HG03097 (cell line): Measurements from ENCODE around the gene SSBP3.

Source experiments
- ATAC-seq: cut with Tn5 transposase; IDR thresholded peaks from one replicate; pipeline ENCODE4 v1.9.1; 2021; ENCODE audit not compliant: unreplicated experiment, low FRiP score

SSBP3 gene

DNA sequence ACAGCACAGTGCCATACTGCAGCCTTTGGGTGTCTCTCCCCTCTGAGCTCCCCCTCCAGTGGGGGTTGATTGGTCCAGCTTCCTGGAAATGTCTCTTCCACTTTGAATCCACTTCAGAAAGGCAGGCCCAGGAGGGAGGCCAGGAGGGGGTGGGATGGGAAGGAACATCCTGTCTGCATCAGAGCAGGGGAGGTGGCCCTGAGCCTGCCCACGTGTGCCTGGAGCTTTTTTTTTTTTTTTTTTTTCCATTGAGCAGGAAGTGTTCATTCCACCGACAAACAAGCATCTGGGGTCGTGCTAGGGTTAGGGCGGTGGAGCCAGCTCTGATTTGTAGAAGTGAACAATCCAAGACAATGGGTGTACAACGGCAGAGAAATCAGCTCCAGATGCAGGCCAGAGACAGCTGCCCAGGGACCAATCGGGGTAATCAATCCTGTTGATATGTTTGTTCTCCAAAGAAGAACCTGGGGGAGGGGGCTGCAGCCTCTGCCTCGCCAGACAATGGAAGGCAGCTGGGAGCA, 93.3 kb downstream of the SSBP3 start:
- no peak for ATAC-seq

DNA sequence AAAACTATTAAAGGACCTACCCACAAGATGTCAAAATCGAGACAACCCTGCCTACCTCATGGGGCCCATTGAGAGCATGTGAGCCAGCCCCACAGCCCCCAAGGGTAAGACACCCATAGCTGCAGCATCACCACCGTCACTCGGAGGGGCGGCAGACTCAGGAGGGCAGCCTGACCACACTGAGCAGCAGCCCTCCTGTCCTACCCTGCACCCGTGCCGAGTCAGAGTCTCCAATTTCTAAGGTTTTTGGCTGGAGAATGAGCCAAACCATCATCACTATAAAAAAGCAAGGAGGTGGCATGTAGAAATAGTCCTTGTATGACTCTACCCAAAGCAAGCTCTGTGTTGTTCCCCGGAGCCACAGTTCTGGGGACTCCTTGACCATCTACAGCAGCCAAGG, 94.7 kb downstream of the SSBP3 start:
- no peak for ATAC-seq

DNA sequence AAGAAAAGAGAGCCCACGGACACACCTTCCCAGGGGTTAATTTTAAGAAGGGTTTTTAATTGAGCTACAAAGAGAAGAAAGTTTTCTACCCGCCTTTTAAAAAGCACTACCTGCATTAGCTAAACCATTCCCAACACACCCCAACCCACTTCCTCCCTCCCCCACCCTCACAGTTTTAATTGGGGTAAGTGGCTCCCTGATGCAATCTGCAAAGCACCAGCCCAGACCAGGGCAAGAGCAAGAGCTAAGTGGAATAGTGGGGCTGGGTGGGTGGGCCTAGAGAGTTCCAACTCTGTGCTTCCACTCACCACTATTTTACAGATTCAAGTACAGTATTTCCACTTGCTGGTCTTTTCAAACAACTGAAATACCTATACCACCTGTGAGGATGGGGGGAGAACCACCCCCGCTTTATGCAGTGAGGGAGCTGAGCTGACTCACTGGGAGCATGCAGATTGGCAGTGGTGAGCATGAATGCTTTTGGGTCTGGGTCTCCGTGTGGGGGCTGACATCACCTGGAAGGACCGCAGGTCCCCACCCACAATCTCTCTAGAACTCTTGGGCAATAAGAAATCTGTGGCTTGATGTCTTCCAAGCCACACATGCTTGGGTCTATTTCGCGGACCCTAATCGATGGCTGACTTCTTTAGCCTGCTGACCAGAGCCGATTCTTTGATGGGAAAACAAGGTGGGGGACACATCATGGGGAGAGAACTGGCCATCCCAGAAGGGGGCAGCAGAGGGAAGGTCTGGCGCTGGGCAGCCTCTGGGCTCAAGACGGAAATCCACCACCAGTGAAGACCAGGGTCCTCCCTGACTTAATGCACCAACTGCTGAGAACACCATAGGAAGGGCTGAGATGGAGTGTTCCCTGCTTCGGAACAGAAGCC, 95.5 kb downstream of the SSBP3 start:
- no peak for ATAC-seq

DNA sequence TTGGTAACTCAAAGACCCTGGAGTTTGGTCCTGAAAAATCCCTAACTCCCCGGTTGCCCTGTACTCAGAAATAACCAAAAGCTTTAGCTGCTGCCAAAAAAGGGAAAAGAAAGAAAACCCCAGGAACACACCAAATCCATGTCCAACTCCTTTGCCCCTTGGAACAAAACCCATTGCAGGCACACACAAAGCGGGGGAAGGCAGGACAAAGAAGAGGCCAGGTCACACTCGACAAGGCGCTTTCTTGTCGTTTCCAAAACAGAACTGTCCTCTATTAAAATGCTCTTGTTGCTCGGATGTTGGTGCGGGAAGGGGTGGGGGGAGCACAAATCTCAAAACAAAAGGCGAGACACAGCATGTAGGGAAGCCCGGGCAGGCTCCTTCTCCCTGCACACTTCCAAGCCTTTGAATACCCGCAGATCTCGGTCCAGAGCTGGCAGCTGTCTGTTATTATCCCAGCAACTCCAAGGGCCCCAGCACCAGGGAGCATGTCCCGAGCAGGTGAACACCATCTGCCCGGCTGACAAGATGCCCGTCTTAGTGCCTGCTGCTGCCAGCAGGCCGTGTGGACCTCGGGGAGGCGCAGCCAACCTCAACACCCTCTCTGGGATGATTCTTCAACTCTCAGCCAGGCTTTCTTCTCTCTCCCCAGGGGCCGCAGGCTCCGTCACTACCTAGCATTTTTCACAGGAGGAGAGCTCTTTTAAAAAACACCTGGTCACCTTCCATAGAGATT, 96.4 kb downstream of the SSBP3 start:
- ATAC-seq, result no peak

DNA sequence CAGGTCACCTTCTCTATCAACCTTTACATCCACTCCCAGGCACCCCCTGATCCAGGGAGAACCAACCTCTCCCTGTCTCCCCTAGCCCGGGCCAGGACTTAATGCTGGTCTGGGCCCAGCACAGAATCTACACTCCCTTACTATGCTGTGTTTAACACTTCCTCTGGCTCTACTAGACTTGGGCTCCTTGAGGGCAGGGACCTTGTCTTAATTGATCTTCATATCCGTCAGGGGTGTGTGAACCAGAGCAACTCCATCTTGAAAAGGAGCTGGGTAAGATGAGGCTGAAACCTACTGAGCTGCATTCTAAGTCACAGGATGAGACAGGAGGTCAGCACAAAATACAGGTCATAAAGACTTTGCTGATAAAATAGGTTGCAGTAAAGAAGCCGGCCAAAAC, 98.9 kb downstream of the SSBP3 start:
- no peak for ATAC-seq

DNA sequence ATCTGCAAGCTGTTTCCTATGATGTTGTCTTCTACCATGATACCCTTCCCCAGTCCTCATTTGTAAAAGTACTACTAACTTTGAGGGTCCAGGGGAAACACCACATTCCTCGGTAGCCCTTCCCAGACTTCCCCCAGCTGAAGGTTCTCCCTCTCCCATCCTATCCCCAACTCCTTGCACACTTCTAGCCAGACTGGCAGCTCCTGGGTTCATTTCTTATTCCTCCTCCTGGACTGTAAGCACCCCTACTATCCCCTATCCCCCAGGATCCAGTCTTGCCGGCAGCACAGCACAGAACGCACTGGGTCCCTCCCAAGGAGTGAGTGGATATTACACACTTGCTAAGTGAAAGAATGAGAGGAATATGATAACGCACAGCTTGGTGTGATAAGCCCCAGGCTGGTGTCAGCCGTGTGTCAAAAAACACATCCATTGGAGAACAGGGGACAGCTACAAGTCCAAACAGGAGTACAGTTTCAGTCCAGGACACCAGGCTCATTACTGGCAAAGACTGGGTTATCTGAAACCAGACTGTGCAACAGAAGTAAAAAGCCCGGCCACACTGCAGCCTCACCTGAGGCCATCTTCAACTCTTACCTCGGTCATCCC, 100.2 kb downstream of the SSBP3 start:
- no peak for ATAC-seq

DNA sequence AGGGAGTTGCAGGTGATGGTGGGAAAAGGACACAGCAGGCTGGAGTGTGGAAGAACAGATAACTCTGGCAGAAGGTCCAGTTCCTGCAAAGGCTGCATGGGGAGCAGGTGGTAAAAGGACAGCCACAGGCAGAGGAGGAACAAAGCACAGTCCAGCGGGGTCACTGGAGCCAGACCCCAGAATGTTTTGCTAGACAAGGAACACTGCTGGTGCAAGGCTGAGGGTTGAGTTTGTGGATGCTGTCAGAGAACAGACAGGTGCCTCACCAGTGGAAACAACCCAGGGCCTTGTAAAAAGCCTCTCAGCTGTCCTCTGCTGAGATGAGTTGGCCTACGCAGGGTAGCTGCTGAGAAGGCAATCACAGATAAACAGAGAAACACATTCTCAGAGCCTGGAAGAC, 101.7 kb downstream of the SSBP3 start:
- ATAC-seq, result no peak

DNA sequence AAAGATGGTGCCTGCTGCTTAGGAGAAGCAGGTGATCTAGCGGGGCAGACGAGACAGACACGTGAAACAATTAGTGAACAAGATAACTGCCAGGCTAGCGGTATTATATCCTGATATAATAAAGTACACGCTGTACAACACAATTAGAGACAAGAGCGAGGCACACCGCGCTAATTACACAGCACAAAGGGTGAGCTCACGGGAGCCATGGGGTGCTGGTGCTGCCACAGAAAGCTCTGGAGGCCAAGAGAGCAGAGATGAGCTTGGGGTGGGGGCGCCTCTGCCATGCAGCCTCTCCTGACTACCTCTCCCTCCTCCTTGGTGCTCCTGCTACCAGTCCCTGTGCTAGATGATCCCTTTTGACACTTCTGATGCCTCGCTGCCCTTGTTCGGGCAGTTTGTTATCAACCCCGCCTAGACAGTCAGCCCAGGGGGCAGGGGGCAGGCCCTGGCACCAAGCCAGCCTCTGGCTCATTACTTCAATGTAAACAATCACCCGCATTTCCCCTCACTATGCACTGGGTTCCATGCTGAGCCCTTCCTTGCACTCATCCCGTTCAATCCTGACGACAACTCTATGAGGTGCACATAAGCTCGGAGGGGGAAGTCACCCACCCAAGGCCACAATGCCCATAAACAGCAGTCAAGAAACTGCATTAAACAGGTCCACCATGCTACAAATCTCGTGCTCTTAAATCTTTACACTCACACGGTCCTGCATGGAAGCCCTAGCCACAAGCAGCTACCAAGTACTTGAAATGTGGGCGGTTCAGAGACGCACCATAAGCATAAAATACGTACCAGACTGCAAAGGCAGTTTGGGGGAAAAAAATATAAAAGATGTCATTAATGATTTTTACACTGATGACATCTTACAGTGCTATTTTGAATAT, 103.0 kb downstream of the SSBP3 start:
- ATAC-seq, result no peak

DNA sequence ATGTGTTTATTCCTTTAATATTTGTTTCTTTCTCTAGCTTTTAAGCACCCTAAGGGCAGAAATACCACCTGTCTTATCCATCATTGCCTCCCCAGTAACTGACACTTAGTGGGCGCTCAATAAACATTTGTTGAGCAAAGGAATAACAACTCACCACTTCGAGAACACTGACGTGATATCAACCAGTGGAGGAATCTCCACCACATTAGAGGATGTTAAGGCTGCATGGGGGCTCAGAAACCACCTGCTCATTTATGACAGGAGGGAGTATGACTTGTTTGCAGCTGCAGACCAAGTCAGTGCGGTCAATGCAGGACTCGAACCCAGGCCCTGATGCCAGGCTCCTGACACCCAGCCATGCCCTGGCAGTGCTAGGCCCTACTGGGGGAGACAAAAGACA, 103.6 kb downstream of the SSBP3 start:
- ATAC-seq, result no peak

DNA sequence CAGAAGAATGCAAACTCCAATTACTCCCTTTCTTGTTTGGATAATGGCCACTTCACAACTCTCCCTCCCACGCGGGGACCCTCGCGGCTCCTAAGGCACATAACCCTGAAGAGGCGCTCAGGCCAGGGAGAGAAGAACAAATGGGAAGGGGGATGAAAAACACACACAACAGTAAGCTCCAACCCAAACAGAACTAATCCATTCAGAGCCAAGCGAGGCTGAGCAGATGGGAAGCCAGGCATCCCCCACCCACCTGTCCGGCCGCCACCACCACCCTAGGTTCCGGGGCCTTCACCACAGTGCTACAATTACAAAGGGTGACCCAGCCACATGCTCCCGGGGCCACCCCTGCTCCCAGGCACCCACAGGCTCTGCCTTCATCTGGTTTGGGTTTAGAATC, 104.7 kb downstream of the SSBP3 start:
- no peak for ATAC-seq

DNA sequence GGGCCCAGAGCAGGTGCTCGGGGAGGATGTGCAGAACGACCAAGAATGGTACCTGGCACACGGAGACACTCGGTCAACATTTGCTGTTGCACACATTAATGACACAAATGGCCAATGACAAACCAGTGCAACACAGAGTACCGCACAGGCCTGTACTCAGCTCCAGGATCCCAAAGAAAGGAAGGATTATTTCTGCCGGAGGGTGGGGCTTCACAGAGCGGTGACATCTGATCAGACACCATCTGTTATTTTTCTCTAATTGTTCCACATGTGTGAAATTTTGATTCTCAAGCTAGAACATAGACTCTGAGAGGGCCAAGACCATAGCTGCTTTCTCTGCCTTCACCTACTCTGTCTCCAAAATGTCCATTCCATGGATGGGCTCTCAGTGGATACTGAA, 105.8 kb downstream of the SSBP3 start:
- ATAC-seq, result no peak

DNA sequence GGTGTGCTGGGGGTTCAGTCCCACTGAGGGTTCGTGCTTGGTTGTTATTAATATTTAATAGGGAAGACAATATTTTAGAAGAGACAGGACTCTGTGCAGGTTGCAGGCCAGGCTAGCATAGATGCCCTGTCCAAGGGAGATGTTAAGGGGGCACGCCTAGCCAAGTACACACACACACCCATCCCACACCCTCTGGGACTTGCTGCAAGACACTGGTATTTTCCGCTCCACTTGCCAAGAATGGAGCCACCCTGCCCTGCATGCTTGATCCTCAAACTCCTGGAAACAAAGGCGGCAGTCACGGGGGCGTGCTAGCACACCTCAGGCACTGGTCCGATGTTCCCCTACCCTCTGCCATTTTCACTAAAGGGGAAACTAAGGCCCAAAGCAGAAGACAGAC, 107.2 kb downstream of the SSBP3 start:
- no peak for ATAC-seq

DNA sequence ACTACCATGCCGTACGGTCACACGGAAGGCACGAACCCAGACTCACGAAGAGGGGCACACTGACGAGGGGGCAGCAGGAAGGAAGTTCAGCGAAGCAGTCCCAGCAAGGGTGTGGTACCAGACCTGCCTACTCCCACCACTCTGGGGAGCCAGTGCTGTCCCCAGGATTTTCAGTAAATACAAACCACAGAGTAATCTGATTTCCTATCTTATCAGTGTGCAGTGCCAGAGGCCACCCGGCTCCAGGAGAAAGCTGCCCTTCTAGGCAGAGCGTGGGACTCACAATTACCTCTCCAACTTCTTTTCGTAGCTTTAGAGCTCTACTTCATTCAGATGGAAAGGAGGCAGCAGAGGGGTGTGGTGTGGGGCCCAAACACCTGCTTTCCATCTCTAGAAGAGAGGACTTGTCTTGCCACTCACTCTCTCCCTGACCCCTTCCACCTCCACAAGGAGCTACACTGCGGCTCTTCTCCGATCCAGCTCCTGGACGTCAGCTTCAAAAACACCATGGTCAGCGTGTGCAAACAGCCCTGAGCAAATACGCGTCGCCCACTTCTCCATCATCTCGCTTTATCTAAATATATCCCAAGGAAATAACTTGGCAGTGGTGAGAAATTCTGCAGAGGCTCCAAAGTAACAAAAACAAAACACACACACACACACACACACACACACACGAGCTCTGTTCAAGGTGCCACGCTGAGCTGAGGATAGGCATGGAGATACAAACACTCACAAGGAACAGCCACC, 107.7 kb downstream of the SSBP3 start:
- no peak for ATAC-seq

DNA sequence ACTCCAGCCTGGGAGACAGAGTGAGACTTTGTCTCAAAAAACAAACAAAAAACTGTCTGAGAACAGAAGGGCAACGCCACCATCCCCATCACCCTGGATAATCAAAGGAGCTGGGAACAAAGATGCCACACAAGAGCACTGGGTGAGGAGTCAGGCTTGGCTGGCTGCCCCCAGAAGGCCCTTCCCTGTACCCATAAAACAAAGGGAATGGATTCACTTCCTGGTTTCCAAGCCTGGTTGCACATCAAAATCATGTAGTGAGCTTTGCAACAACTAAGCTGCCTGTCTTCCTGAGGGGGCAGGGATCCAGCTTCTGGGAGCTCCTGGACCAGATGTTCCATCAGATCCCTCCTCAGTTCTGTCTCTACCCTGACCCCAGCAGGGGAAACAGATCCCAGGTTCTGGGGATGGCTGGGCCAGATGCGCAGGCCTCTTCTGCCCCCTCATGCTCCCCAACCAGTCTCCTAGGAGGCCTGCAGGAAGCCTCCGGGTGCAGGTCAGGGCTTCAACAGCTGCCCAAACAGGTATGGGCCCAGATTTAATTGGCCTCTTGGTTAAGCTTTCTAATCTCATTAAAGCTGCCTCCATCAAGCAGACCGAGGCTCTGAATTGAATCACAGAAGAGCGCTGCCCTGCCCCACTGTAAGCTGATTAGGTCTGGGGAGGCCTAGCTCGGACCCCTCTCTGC, 108.5 kb downstream of the SSBP3 start:
- ATAC-seq, result no peak

DNA sequence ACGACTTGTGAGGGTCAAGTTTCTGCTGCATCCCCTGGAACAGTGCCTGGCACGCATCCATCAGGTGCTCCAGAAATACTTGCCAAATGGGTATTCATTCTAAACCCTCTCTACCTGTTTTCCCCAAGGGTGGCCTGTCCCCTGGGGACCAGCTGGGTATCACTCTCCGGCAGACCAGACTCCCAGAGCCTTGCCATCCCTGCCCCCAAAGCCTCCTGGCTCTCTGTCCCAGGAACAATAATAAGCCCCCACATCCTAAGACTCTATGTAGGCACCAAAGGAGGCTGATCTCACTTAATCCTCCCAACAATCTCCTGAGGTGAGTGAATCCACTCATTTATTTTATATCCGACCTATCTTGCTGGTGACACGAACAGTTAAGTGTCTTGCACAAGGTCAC, 109.5 kb downstream of the SSBP3 start:
- no peak for ATAC-seq

DNA sequence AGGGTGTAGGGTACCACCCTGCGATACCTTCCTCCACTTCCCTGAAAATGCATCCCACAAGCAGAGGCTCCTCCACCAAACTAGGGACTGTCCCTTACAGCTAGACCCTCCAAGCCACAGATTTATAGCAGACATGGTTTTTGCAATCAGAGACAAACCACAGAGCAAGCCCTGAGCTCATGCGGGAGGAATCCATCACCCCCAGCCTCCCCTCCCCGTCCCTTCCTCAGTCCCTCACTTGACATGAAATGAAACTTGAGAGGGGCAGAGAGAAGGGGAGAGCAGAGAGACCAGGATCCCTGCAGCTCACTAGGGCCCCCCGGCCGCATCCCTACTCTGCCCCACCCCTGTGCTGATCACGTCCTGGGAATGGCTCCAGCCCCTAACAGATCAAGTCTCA, 111.3 kb downstream of the SSBP3 start:
- no peak for ATAC-seq

DNA sequence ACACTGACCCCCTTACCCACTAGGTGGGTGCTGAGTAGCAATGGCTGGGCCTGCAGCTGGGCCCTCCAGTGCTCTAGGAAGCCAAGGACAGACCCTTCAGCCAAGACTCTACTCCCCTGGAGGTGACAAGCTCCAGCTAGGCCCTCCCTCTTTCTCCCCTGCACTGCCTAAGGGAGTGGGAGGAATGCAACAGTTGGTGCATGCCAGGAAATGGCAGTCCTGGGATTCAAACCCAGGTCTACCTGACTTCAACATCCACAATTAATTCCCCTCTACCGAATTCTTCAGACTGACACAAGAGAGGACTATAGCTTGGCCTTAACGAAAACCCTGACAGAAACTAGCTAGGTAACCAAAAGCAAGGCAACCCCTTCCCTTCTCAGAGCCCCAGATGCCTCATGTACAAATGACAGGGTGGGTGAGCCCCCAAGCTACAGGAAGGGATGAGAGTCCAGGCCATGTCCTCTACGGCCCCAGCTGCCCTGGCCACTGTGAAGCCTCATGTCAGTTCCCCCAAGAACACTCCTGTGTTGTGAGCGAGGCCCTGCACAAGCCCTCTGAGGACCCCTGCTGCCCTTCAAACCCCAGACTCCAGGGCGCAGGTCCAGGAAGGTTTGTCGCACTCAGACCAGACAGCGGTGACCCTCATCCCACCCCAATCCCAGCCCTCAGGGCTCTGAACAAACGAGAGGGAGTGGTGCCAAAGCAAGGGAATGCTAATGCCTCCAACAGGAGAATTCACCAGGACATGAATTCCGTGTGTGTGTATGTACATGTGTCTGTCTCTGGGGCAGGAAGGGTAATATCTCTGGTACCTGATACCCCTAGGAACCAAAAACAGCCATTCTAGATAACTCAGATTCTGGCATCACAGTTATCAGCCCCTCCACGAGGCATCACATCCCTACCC, 113.9 kb downstream of the SSBP3 start:
- no peak for ATAC-seq
